Measurements from ENCODE around the gene ARHGAP9. TPM values are rescaled to one million over a fixed set of nuclear protein-coding genes. Genes with fewer than 3 reads are reported as not detected.
"Not testable (repeated sequence)": the region's sequence is repeated elsewhere in the genome, so short reads cannot be mapped to it uniquely, and the experiment has no call there.

Gene ARHGAP9
- total and polyA plus RNA-seq, 2 donors from 2014 or later: 3.8 to 18.1 TPM

- H3K36me3 ChIP-seq (ENCODE audit: control insufficient read depth in 2 of 3, insufficient read depth in 3 of 3, low read length in 3 of 3): peaks cover 19 to 56% (median 45%) of the 10 kb centered on the region in 3 donors
Measured at GRCh38 chr12:57515408-57515933, 35.8 kb upstream of the ARHGAP9 start.

GRCh38 chr12:57514720-57515407 lies 35.2 kb upstream of the ARHGAP9 start:
- peaks cover 4 to 12% (median 6%) of the 10 kb centered on the region in 3 donors for H3K4me1 ChIP-seq (ENCODE audit: control insufficient read depth in 2 of 3, insufficient read depth in 2 of 3, low read depth in 1 of 3, low read length in 3 of 3)
- no peak for FAIRE-seq
- H3K36me3 ChIP-seq (ENCODE audit: control insufficient read depth in 2 of 3, insufficient read depth in 3 of 3, low read length in 3 of 3): peaks cover 19 to 56% (median 45%) of the 10 kb centered on the region in 3 donors
- no peak overlapping the region for H3K9ac ChIP-seq (ENCODE audit: low read length in 3 of 3)
- intact Hi-C loops (cut with DNase I): no loop called here
- no peak overlapping the region for H3K4me3 ChIP-seq (ENCODE audit: low read length in 3 of 3)
- H3K9me3 ChIP-seq (ENCODE audit: control insufficient read depth in 2 of 3, insufficient read depth in 1 of 3, low read length in 3 of 3): no peaks in the 10 kb centered on the region
- TF ChIP-seq CTCF (IDR thresholded peaks at IDR 0.05; ENCODE audit: borderline replicate concordance, extremely low read depth, insufficient read depth): no peak
- H3K27me3 ChIP-seq (ENCODE audit: control insufficient read depth, insufficient read depth, low read length): no peaks in the 10 kb centered on the region
- H3K27ac ChIP-seq (ENCODE audit: low read depth in 2 of 2, low read length in 2 of 2): no peak overlapping the region
- no peak for DNase-seq

More at GRCh38 chr12:57515408-57515933, 35.8 kb upstream of the ARHGAP9 start:
- Histone ChIP-seq H3K27me3 (ENCODE audit: control insufficient read depth, insufficient read depth, low read length) (no peaks in the 10 kb centered on the region), H3K9me3 (ENCODE audit: control insufficient read depth in 2 of 3, insufficient read depth in 1 of 3, low read length in 3 of 3) (no peaks in the 10 kb centered on the region), H3K9ac (ENCODE audit: low read length in 3 of 3) (no peak overlapping the region), H3K4me3 (ENCODE audit: low read length in 3 of 3) (no peak overlapping the region), H3K27ac (ENCODE audit: low read depth in 2 of 2, low read length in 2 of 2) (no peak overlapping the region), H3K4me1 (ENCODE audit: control insufficient read depth in 2 of 3, insufficient read depth in 2 of 3, low read depth in 1 of 3, low read length in 3 of 3) (peaks cover 4 to 12% (median 6%) of the 10 kb centered on the region in 3 donors)
- TF ChIP-seq CTCF (IDR thresholded peaks at IDR 0.05; ENCODE audit: borderline replicate concordance, extremely low read depth, insufficient read depth): no peak
- no peak for FAIRE-seq
- no peak for DNase-seq
- intact Hi-C loops (cut with DNase I): no loop called here

DNA sequence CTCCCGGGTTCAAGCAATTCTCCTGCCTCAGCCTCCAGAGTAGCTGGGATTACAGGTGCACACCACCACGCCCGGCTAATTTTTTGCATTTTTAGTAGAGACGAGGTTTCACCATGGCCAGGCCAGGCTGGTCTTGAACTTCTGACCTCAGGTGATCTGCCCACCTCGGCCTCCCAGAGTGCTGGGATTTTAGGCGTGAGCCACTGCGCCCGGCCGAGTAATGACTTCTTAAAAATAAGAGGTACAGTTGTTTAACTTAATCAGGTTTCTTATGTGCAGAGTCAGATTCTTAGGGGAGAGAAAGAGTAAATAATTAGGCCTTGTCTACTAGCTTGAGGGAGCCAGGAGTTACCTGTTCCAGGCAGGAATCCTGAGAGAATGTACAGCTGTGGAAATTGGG lies 34.6 kb upstream of the ARHGAP9 start:
- H3K27ac ChIP-seq (ENCODE audit: low read depth in 2 of 2, low read length in 2 of 2); intact Hi-C loops (cut with DNase I); FAIRE-seq; H3K27me3 ChIP-seq (ENCODE audit: control insufficient read depth, insufficient read depth, low read length); H3K4me1 ChIP-seq (ENCODE audit: control insufficient read depth in 2 of 3, insufficient read depth in 2 of 3, low read depth in 1 of 3, low read length in 3 of 3); H3K9me3 ChIP-seq (ENCODE audit: control insufficient read depth in 2 of 3, insufficient read depth in 1 of 3, low read length in 3 of 3); DNase-seq; H3K9ac ChIP-seq (ENCODE audit: low read length in 3 of 3); H3K4me3 ChIP-seq (ENCODE audit: low read length in 3 of 3): not testable (repeated sequence)
- peaks cover 19 to 56% (median 45%) of the 10 kb centered on the region in 3 donors for H3K36me3 ChIP-seq (ENCODE audit: control insufficient read depth in 2 of 3, insufficient read depth in 3 of 3, low read length in 3 of 3)

DNA sequence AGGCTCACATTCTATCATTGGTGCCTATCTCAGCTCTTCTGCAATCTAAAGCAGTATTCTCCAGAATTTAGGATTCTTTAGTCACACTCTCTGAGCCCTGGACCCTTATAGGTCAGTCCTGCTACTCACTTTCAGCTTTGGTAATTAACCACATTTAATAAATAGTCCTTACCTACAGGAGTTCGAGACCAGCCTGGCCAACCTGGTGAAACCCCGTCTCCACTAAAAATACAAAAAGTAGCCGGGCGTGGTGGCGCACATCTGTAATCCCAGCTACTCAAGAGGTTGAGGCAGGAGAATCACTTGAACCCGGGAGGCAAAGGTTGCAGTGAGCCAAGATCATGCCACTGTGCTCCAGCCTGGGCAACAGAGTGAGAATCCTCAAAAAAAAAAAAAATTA lies 34.0 kb upstream of the ARHGAP9 start:
- H3K4me1 ChIP-seq (ENCODE audit: control insufficient read depth in 2 of 3, insufficient read depth in 2 of 3, low read depth in 1 of 3, low read length in 3 of 3); H3K27ac ChIP-seq (ENCODE audit: low read depth in 2 of 2, low read length in 2 of 2); H3K27me3 ChIP-seq (ENCODE audit: control insufficient read depth, insufficient read depth, low read length); intact Hi-C loops (cut with DNase I); H3K9ac ChIP-seq (ENCODE audit: low read length in 3 of 3); FAIRE-seq; DNase-seq; H3K9me3 ChIP-seq (ENCODE audit: control insufficient read depth in 2 of 3, insufficient read depth in 1 of 3, low read length in 3 of 3); H3K4me3 ChIP-seq (ENCODE audit: low read length in 3 of 3): not testable (repeated sequence)
- peaks cover 19 to 56% (median 45%) of the 10 kb centered on the region in 3 donors for H3K36me3 ChIP-seq (ENCODE audit: control insufficient read depth in 2 of 3, insufficient read depth in 3 of 3, low read length in 3 of 3)
